Tibial nerve (tissue), 4 donors: Measurements from ENCODE around the gene MAOB.

Experiments used
- EP300 ChIP-seq, 2 donors: sonication (generic); formaldehyde crosslinking; IDR thresholded peaks; one replicate each; pipeline ENCODE4 v1.6.1; 2017; ENCODE audit warnings: antibody characterized with exemption in 2 of 2, mild to moderate bottlenecking in 1 of 2
- POLR2A ChIP-seq, 2 donors: fragments of 450-650 bp; IDR thresholded peaks; one replicate each; pipeline ENCODE4 v1.6.1; 2017; ENCODE audit warnings: antibody characterized with exemption in 2 of 2, mild to moderate bottlenecking in 2 of 2, moderate library complexity in 2 of 2
- TF ChIP-seq, protein P1 (sequence below), 5 experiments: fragments of 200-600 bp in 3 of 5; fragments of 450-650 bp in 2 of 5; sonication (generic) in 3 of 5; IDR thresholded peaks; one replicate each; pipeline ENCODE4 v1.5.1; 2016 to 2019; ENCODE audit warnings: antibody characterized with exemption in 5 of 5, mild to moderate bottlenecking in 3 of 5, moderate library complexity in 2 of 5

DNA sequence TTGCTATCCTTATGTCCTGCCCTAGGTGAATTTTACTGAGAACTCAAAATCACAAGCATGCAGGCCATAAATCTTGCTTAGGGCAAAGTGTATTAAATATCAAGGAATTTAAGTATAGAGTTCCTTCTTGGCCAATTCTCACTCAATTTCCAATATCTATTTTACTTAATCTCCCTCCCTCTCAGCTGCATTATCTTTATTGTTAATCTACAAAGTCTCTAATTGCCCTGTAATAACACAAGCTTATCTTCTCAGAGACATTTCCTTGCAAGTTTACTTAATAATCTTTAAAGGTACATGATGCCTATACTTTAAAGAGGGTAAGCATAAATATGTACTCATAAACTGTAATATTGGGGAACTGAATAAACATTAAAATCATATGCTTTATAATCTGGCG is 26.9 kb upstream of the MAOB start:
- TF ChIP-seq, protein P1, sequence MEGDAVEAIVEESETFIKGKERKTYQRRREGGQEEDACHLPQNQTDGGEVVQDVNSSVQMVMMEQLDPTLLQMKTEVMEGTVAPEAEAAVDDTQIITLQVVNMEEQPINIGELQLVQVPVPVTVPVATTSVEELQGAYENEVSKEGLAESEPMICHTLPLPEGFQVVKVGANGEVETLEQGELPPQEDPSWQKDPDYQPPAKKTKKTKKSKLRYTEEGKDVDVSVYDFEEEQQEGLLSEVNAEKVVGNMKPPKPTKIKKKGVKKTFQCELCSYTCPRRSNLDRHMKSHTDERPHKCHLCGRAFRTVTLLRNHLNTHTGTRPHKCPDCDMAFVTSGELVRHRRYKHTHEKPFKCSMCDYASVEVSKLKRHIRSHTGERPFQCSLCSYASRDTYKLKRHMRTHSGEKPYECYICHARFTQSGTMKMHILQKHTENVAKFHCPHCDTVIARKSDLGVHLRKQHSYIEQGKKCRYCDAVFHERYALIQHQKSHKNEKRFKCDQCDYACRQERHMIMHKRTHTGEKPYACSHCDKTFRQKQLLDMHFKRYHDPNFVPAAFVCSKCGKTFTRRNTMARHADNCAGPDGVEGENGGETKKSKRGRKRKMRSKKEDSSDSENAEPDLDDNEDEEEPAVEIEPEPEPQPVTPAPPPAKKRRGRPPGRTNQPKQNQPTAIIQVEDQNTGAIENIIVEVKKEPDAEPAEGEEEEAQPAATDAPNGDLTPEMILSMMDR (IDR thresholded peaks at IDR 0.05), result no peak
- TF ChIP-seq POLR2A (IDR thresholded peaks at IDR 0.05), result no peak
- no peak for TF ChIP-seq EP300 (IDR thresholded peaks at IDR 0.05)
